Sigmoid colon (tissue), 7 donors: ENCODE measurements around the gene USP34. TPM values are rescaled to one million over a fixed set of nuclear protein-coding genes. Genes with fewer than 3 reads are reported as not detected.

ENCODE experiments used
- DNase-seq: peaks from one replicate; pipeline ENCODE4 v3.0.0-alpha.2; 2019
- H3K27ac ChIP-seq, 4 donors: fragments of 200-600 bp; sonication (generic); one replicate each; pipeline ENCODE4 v1.5.1; 2016 to 2019; ENCODE audit warnings: mild to moderate bottlenecking in 1 of 4
- H3K27me3 ChIP-seq, 3 donors: fragments of 200-600 bp; sonication (generic); one replicate each; pipeline ENCODE4 v1.5.1; 2019; ENCODE audit warnings: mild to moderate bottlenecking in 1 of 3
- H3K36me3 ChIP-seq, 4 donors: fragments of 200-600 bp; sonication (generic); one replicate each; pipeline ENCODE4 v1.5.1; 2016 to 2019
- H3K4me1 ChIP-seq, 4 donors: fragments of 200-600 bp; sonication (generic); one replicate each; pipeline ENCODE4 v1.5.1; 2017 to 2019
- H3K4me3 ChIP-seq, 4 donors: fragments of 200-600 bp; sonication (generic); one replicate each; pipeline ENCODE4 v1.5.1; 2017 to 2019; ENCODE audit warnings: mild to moderate bottlenecking in 2 of 4, moderate library complexity in 1 of 4
- H3K9me3 ChIP-seq, 4 donors: fragments of 200-600 bp in 3 of 4; sonication (generic) in 3 of 4; one replicate each; pipeline versions ENCODE4 v1.5.1 to v1.6.1; 2013 to 2019
- CTCF ChIP-seq, 4 experiments: fragments of 450-650 bp in 3 of 4; fragments of 200-600 bp in 1 of 4; IDR thresholded peaks; one replicate each; pipeline ENCODE4 v1.5.1; 2016 to 2019; ENCODE audit warnings: antibody characterized with exemption in 4 of 4, mild to moderate bottlenecking in 3 of 4, moderate library complexity in 2 of 4
- EP300 ChIP-seq, 4 donors: sonication (generic); formaldehyde crosslinking; IDR thresholded peaks; one replicate each; pipeline ENCODE4 v1.6.1; 2017; ENCODE audit warnings: antibody characterized with exemption in 4 of 4
- POLR2A ChIP-seq, 2 donors: fragments of 450-650 bp; IDR thresholded peaks; one replicate each; pipeline ENCODE4 v1.6.1; 2016; ENCODE audit warnings: antibody characterized with exemption in 2 of 2, mild to moderate bottlenecking in 2 of 2, moderate library complexity in 2 of 2
- POLR2AphosphoS5 ChIP-seq, 4 donors: sonication (generic); formaldehyde crosslinking; IDR thresholded peaks; one replicate each; pipeline ENCODE4 v1.6.1; 2017; ENCODE audit warnings: antibody characterized with exemption in 4 of 4
- WGBS, 2 donors: extraction: QIAGEN DNeasy Blood & Tissue Kit; methylation state at CpG; one replicate each; pipeline ENCODE4 v1.1.7; 2013; 5-methylcytosine and 5-hydroxymethylcytosine counted together
- intact Hi-C: fragments of 100-400 bp; cut with DNase I; formaldehyde crosslinking; loops from one replicate; pipeline ENCODE4 v1.15.1; 2023
- polyA plus RNA-seq, 3 donors: library from polyadenylated mRNA; stranded (reverse); fragments of 200-250 nt; gene quantifications; one replicate each; pipeline ENCODE4 v1.2.3, GENCODE V29; 2013
- total RNA-seq, 4 donors: library from RNA; depleted of rRNA; stranded (reverse); fragments of >200 nt; gene quantifications; one replicate each; pipeline ENCODE4 v1.1.0, GENCODE V29; 2016
- donor health status: healthy with polysubstance abuse.
- donor health status: Bipolar disorder and iron deficiency.
- donor health status: healthy.

The USP34 gene
- total and polyA plus RNA-seq, 7 donors, result 23.6 to 158 (median 135) TPM

GRCh38 chr2:61368687-61369665 lies 101.9 kb downstream of the USP34 start:
- DNase-seq, result no peak
- WGBS, 2 donors, result 91 to 94% methylated on average over 14 of the region's 14 CpGs
- H3K36me3 ChIP-seq, result peaks cover 0 to 50% (median 10%) of the 10 kb centered on the region in 4 donors
- H3K27me3 ChIP-seq, result no peaks in the 10 kb centered on the region
- TF ChIP-seq CTCF (IDR thresholded peaks at IDR 0.05) (no peak), POLR2AphosphoS5 (IDR thresholded peaks at IDR 0.05) (no peak), POLR2A (IDR thresholded peaks at IDR 0.05) (no peak), EP300 (IDR thresholded peaks at IDR 0.05) (no peak)
- H3K4me1 ChIP-seq, result no peaks in the 10 kb centered on the region
- intact Hi-C loops, result no loop called here
- no peak overlapping the region for H3K4me3 ChIP-seq
- no peak overlapping the region for H3K27ac ChIP-seq
- no peaks in the 10 kb centered on the region for H3K9me3 ChIP-seq

GRCh38 chr2:61367177-61367576 lies 103.7 kb downstream of the USP34 start:
- WGBS, 2 donors, result 84 to 85% methylated on average over 12 of the region's 12 CpGs
- H3K27me3 ChIP-seq, result no peaks in the 10 kb centered on the region
- DNase-seq, result no peak
- H3K4me3 ChIP-seq, result no peak overlapping the region
- intact Hi-C loops, result no loop called here
- H3K9me3 ChIP-seq, result no peaks in the 10 kb centered on the region
- H3K4me1 ChIP-seq, result no peaks in the 10 kb centered on the region
- H3K27ac ChIP-seq, result no peak overlapping the region
- peaks cover 0 to 56% (median 10%) of the 10 kb centered on the region in 4 donors for H3K36me3 ChIP-seq
- TF ChIP-seq CTCF (IDR thresholded peaks at IDR 0.05), result no peak
- TF ChIP-seq POLR2AphosphoS5 (IDR thresholded peaks at IDR 0.05), result no peak
- no peak for TF ChIP-seq EP300 (IDR thresholded peaks at IDR 0.05)
- TF ChIP-seq POLR2A (IDR thresholded peaks at IDR 0.05), result no peak

- no peak for TF ChIP-seq POLR2AphosphoS5 (IDR thresholded peaks at IDR 0.05)
- no peak for TF ChIP-seq CTCF (IDR thresholded peaks at IDR 0.05)
- TF ChIP-seq EP300 (IDR thresholded peaks at IDR 0.05), result no peak
- no peak for TF ChIP-seq POLR2A (IDR thresholded peaks at IDR 0.05)
- peaks cover 0 to 37% (median 7%) of the 10 kb centered on the region in 4 donors for H3K36me3 ChIP-seq
- intact Hi-C loops, result no loop called here
- WGBS, 2 donors, result 97 to 98% methylated on average over 2 of the region's 2 CpGs
- no peaks in the 10 kb centered on the region for H3K9me3 ChIP-seq
- no peak for DNase-seq
- peaks cover 0 to 9% (median 3%) of the 10 kb centered on the region in 4 donors for H3K4me1 ChIP-seq
- no peaks in the 10 kb centered on the region for H3K27me3 ChIP-seq
- no peak overlapping the region for H3K27ac ChIP-seq
- no peak overlapping the region for H3K4me3 ChIP-seq
Measured at GRCh38 chr2:61363580-61363979, 107.3 kb downstream of the USP34 start.

GRCh38 chr2:61362873-61363272 lies 108.0 kb downstream of the USP34 start:
- Histone ChIP-seq H3K4me3 (no peak overlapping the region), H3K36me3 (peaks cover 0 to 30% (median 7%) of the 10 kb centered on the region in 4 donors), H3K9me3 (no peaks in the 10 kb centered on the region), H3K27ac (no peak overlapping the region), H3K27me3 (no peaks in the 10 kb centered on the region), H3K4me1 (peaks cover 0 to 14% (median 5%) of the 10 kb centered on the region in 4 donors)
- TF ChIP-seq POLR2AphosphoS5 (IDR thresholded peaks at IDR 0.05) (no peak), EP300 (IDR thresholded peaks at IDR 0.05) (no peak), POLR2A (IDR thresholded peaks at IDR 0.05) (no peak), CTCF (IDR thresholded peaks at IDR 0.05) (no peak)
- intact Hi-C loops, result no loop called here
- DNase-seq, result no peak
- WGBS, 2 donors, result 87 to 99% methylated on average over 1 of the region's 1 CpG
